RWPE1 (cell line): Measurements from ENCODE around the gene SLC44A1.

Experiments
- CTCF ChIA-PET: fragments of 350-600 bp; sonication (Branson Sonifier 250); formaldehyde crosslinking; extraction: SDS; loops from one replicate; lab custom pipeline; 2021; lab: Yijun Ruan, JAX
- POLR2A ChIA-PET: fragments of 400-600 bp; formaldehyde crosslinking; extraction: SDS; loops from one replicate; lab custom pipeline; 2020; ENCODE audit warnings: antibody characterized with exemption; ENCODE audit not compliant: low non-redundant PET; lab: Yijun Ruan, JAX
- DNase-seq: peaks from one replicate; pipeline ENCODE4 v3.0.0; 2012; ENCODE audit warnings: low spot score
- H3K27ac ChIP-seq: fragments of 450-650 bp; 2 replicates; pipeline ENCODE4 v1.5.1; 2017
- TF ChIP-seq, protein P1 (sequence below): fragments of 450-650 bp; conservative IDR thresholded peaks from 2 replicates; pipeline ENCODE4 v1.5.1; 2017; ENCODE audit warnings: low read depth, mild to moderate bottlenecking

The SLC44A1 gene

GRCh38 chr9:105455836-105456475 is 211.5 kb downstream of the SLC44A1 start:
- ChIA-PET CTCF (no interaction called here), POLR2A (interaction anchor here (0.6 kb wide), 1 partner anchor 12 kb away, joined by 4 read pairs; no protein-coding TSS in a partner anchor)
- TF ChIP-seq, protein P1, sequence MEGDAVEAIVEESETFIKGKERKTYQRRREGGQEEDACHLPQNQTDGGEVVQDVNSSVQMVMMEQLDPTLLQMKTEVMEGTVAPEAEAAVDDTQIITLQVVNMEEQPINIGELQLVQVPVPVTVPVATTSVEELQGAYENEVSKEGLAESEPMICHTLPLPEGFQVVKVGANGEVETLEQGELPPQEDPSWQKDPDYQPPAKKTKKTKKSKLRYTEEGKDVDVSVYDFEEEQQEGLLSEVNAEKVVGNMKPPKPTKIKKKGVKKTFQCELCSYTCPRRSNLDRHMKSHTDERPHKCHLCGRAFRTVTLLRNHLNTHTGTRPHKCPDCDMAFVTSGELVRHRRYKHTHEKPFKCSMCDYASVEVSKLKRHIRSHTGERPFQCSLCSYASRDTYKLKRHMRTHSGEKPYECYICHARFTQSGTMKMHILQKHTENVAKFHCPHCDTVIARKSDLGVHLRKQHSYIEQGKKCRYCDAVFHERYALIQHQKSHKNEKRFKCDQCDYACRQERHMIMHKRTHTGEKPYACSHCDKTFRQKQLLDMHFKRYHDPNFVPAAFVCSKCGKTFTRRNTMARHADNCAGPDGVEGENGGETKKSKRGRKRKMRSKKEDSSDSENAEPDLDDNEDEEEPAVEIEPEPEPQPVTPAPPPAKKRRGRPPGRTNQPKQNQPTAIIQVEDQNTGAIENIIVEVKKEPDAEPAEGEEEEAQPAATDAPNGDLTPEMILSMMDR = no peak
- no peak overlapping the region for H3K27ac ChIP-seq
- no peak for DNase-seq

- ChIA-PET CTCF (no interaction called here), POLR2A (no interaction called here)
- H3K27ac ChIP-seq = peak overlapping the region; percentile 16; the same call in 1 of the 2 replicates
- DNase-seq = no peak
- TF ChIP-seq, protein P1 = no peak
Observed at GRCh38 chr9:105457560-105458294, 213.3 kb downstream of the SLC44A1 start.

DNA sequence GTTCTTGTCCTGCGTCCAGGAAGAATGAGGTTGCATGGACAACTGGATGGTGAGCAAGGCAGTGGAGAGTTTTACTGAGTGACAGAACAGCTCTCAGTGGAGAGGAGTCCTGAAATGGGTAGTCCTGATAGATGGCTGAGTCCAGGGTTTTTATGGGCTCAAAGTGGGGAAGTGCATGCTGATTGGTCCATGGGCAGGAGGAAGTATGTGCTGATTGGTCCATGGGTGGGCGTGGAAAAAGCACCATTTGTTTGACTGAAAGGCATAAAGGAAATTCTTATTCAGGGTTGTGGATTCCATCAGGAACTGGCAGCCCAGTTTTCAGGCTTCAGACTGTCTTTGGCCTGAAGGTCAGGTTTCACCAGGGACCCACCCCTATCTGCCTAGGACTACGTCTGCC is 214.0 kb downstream of the SLC44A1 start:
- peak overlapping the region; percentile 16; the same call in 1 of the 2 replicates for H3K27ac ChIP-seq
- ChIA-PET POLR2A (no interaction called here), CTCF (no interaction called here)
- no peak for DNase-seq
- TF ChIP-seq, protein P1 = no peak

DNA sequence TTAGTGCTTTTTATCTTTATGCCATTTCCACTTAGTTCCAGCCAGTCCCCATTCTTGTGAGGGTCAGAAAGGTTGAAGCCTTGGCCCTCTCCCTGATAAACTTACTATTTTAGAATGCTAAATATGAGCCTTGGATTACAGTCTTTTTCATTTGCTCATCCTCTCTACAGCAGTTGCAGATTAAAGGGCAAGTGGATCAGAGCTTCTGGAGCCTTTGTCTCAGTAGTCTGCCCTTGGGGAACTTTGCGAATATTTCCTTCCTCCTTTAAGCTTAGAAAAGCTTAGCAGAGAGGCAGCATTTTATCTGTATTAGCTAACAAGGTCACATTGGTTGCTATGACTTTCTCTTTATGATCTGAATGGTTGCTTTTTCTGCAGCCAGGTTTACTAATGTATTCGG is 214.9 kb downstream of the SLC44A1 start:
- no peak overlapping the region for H3K27ac ChIP-seq
- TF ChIP-seq, protein P1 = no peak
- CTCF ChIA-PET = no interaction called here
- POLR2A ChIA-PET = interaction anchor here (0.5 kb wide), 1 partner anchor 268 kb away, joined by 5 read pairs; no protein-coding TSS in a partner anchor
- DNase-seq = no peak

GRCh38 chr9:105466898-105467455 is 222.5 kb downstream of the SLC44A1 start:
- CTCF ChIA-PET = interaction anchor here (0.6 to 0.7 kb wide), 2 partner anchors 203 to 845 kb away, joined by 3 read pairs; no protein-coding TSS in a partner anchor
- no peak for DNase-seq
- POLR2A ChIA-PET = no interaction called here
- no peak overlapping the region for H3K27ac ChIP-seq
- TF ChIP-seq, protein P1 = no peak

- TF ChIP-seq, protein P1 = no peak
- no peak for DNase-seq
- ChIA-PET POLR2A (no interaction called here), CTCF (no interaction called here)
- no peak overlapping the region for H3K27ac ChIP-seq
Observed at GRCh38 chr9:105468875-105469274, 224.4 kb downstream of the SLC44A1 start.
